Type B pancreatic cell (in vitro differentiated cells): ENCODE results near the gene NGF. TPM values are rescaled to one million over a fixed set of nuclear protein-coding genes. Genes with fewer than 3 reads are reported as not detected.

ENCODE experiments used
- DNase-seq: peaks from one replicate; pipeline ENCODE4 v3.0.0; 2021; ENCODE audit warnings: mixed read lengths; ENCODE audit not compliant: unreplicated experiment; ENCODE audit errors: extremely low spot score
- H3K27ac Mint-ChIP-seq: 2 replicates; pipeline ENCODE4 v1.8.0; 2021; ENCODE audit warnings: mild to moderate bottlenecking, mixed read lengths
- H3K27me3 Mint-ChIP-seq: 2 replicates; pipeline ENCODE4 v1.8.0; 2021; ENCODE audit warnings: mixed read lengths
- H3K36me3 Mint-ChIP-seq: 2 replicates; pipeline ENCODE4 v1.8.0; 2021; ENCODE audit warnings: mixed read lengths
- H3K4me1 Mint-ChIP-seq: one replicate; pipeline ENCODE4 v1.8.0; 2021; ENCODE audit warnings: mixed read lengths; ENCODE audit not compliant: unreplicated experiment
- H3K4me3 Mint-ChIP-seq: 2 replicates; pipeline ENCODE4 v1.8.0; 2021; ENCODE audit warnings: mild to moderate bottlenecking, mixed read lengths
- H3K9me3 Mint-ChIP-seq: 2 replicates; pipeline ENCODE4 v1.8.0; 2021; ENCODE audit warnings: mixed read lengths
- total RNA-seq: library from RNA; stranded (reverse); gene quantifications from 2 replicates; pipeline ENCODE4 v1.2.1, GENCODE V29; 2021; ENCODE audit warnings: low replicate concordance
- TF ChIP-seq, protein P1 (sequence below): fragments of 200-600 bp; sonication (generic); conservative IDR thresholded peaks from 2 replicates; pipeline ENCODE4 v1.5.0; 2021; ENCODE audit warnings: antibody characterized with exemption, mild to moderate bottlenecking

NGF gene
- total RNA-seq, 1 donor from 2014 or later = 3.3 TPM

- no peaks in the 10 kb centered on the region for H3K9me3 Mint-ChIP-seq
- DNase-seq = no peak
- TF ChIP-seq, protein P1, sequence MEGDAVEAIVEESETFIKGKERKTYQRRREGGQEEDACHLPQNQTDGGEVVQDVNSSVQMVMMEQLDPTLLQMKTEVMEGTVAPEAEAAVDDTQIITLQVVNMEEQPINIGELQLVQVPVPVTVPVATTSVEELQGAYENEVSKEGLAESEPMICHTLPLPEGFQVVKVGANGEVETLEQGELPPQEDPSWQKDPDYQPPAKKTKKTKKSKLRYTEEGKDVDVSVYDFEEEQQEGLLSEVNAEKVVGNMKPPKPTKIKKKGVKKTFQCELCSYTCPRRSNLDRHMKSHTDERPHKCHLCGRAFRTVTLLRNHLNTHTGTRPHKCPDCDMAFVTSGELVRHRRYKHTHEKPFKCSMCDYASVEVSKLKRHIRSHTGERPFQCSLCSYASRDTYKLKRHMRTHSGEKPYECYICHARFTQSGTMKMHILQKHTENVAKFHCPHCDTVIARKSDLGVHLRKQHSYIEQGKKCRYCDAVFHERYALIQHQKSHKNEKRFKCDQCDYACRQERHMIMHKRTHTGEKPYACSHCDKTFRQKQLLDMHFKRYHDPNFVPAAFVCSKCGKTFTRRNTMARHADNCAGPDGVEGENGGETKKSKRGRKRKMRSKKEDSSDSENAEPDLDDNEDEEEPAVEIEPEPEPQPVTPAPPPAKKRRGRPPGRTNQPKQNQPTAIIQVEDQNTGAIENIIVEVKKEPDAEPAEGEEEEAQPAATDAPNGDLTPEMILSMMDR = no peak
- H3K36me3 Mint-ChIP-seq = no peaks in the 10 kb centered on the region
- no peak overlapping the region for H3K27ac Mint-ChIP-seq
- peaks cover 27% of the 10 kb centered on the region for H3K4me1 Mint-ChIP-seq
- H3K4me3 Mint-ChIP-seq = no peak overlapping the region
- peaks cover 15% of the 10 kb centered on the region for H3K27me3 Mint-ChIP-seq
Observed at GRCh38 chr1:115332813-115333608, 5.0 kb downstream of the NGF start.

GRCh38 chr1:115331558-115332331 is 6.3 kb downstream of the NGF start:
- peaks cover 29% of the 10 kb centered on the region for H3K4me1 Mint-ChIP-seq
- no peak overlapping the region for H3K4me3 Mint-ChIP-seq
- no peak for DNase-seq
- TF ChIP-seq, protein P1 = no peak
- peaks cover 5% of the 10 kb centered on the region for H3K27me3 Mint-ChIP-seq
- H3K36me3 Mint-ChIP-seq = no peaks in the 10 kb centered on the region
- H3K27ac Mint-ChIP-seq = no peak overlapping the region
- no peaks in the 10 kb centered on the region for H3K9me3 Mint-ChIP-seq

- peaks cover 28% of the 10 kb centered on the region for H3K4me1 Mint-ChIP-seq
- peaks cover 5% of the 10 kb centered on the region for H3K36me3 Mint-ChIP-seq
- H3K4me3 Mint-ChIP-seq = no peak overlapping the region
- DNase-seq = no peak
- H3K9me3 Mint-ChIP-seq = no peaks in the 10 kb centered on the region
- TF ChIP-seq, protein P1 = no peak
- no peak overlapping the region for H3K27ac Mint-ChIP-seq
- no peaks in the 10 kb centered on the region for H3K27me3 Mint-ChIP-seq
Observed at GRCh38 chr1:115330480-115331013, 7.5 kb downstream of the NGF start.

- H3K36me3 Mint-ChIP-seq = peaks cover 6% of the 10 kb centered on the region
- no peaks in the 10 kb centered on the region for H3K9me3 Mint-ChIP-seq
- TF ChIP-seq, protein P1 = no peak
- H3K4me3 Mint-ChIP-seq = no peak overlapping the region
- no peak overlapping the region for H3K27ac Mint-ChIP-seq
- DNase-seq = no peak
- no peaks in the 10 kb centered on the region for H3K27me3 Mint-ChIP-seq
- peaks cover 30% of the 10 kb centered on the region for H3K4me1 Mint-ChIP-seq
Observed at GRCh38 chr1:115329965-115330364, 8.1 kb downstream of the NGF start.

DNA sequence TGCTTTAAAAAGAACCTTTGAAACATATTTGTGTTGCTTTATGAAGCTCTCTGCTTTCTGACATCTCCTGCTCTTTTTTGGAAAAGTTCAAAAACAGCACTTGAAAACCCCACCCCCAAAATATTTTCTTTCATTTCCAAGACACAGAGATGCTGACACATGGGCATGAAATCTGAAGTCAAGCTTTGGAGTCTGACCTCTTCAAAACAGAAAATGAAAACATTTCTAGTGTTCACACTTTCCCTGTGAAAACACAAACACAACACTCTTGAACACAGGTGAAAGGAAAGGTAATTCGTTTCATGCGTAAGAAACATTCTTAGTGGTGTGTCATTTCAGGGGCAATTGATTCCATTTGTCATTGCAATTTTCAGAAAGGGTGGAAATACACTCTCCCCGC is 10.8 kb downstream of the NGF start:
- TF ChIP-seq, protein P1 = no peak
- Mint-ChIP-seq H3K27ac (no peak overlapping the region), H3K36me3 (peaks cover 6% of the 10 kb centered on the region), H3K4me1 (peaks cover 20% of the 10 kb centered on the region), H3K4me3 (no peak overlapping the region), H3K27me3 (no peaks in the 10 kb centered on the region), H3K9me3 (no peaks in the 10 kb centered on the region)
- DNase-seq = no peak
